GM18907 (cell line): Measurements from ENCODE around the gene TP53TG3B.
"Not testable (repeated sequence)": the region's sequence is repeated elsewhere in the genome, so short reads cannot be mapped to it uniquely, and the experiment has no call there.

ENCODE experiments used
- ATAC-seq: cut with Tn5 transposase; IDR thresholded peaks from one replicate; pipeline ENCODE4 v1.9.1; 2021; ENCODE audit warnings: mild to moderate bottlenecking, moderate library complexity; ENCODE audit not compliant: unreplicated experiment

TP53TG3B gene, protein sequence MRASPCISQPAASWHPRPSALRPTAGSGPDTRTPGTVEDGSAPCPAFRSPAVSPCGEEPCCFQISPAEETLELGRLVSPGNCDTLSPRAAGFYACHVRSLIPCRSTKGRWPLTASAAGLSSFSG

GRCh38 chr16:33360541-33360940, at the start of gene TP53TG3B:
Gene TP53TG3B, plus strand, starts transcription at chr16:33360841. Its CDS starts 68 bp downstream, at chr16:33360909.
- not testable (repeated sequence) for ATAC-seq

DNA sequence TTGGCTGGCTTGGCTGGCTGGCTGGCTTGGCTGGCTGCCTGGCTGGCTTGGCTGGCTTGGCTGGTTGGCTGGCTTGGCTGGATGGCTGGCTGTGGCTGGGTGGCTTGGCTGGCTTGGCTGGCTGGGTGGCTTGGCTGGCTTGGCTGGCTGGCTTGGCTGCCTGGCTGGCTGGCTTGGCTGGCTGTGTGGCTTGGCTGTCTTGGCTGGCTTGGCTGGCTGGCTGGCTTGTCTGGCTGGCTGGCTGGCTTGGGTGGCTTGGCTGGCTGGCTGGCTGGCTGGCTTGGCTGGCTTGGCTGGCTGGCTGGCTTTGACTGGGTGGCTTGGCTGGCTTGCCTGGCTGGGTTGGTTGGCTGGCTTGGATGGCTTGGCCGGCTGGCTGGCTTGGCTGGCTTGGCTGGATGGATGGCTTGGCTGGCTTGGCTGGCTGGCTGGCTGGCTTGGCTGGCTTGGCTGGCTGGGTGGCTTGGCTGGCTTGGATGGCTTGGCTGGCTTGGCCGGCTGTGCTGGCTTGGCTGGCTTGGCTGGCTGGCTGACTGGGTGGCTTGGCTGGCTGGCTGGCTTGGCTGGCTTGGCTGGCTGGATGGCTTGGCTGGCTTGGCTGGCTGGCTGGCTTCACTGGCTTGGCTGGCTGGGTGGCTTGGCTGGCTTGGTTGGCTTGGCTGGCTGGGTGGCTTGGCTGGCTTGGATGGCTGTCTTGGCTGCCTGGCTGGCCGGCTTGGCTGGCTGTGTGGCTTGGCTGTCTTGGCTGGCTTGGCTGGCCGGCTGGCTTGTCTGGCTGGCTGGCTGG, 24.2 kb upstream of the TP53TG3B start:
- ATAC-seq, result not testable (repeated sequence)

DNA sequence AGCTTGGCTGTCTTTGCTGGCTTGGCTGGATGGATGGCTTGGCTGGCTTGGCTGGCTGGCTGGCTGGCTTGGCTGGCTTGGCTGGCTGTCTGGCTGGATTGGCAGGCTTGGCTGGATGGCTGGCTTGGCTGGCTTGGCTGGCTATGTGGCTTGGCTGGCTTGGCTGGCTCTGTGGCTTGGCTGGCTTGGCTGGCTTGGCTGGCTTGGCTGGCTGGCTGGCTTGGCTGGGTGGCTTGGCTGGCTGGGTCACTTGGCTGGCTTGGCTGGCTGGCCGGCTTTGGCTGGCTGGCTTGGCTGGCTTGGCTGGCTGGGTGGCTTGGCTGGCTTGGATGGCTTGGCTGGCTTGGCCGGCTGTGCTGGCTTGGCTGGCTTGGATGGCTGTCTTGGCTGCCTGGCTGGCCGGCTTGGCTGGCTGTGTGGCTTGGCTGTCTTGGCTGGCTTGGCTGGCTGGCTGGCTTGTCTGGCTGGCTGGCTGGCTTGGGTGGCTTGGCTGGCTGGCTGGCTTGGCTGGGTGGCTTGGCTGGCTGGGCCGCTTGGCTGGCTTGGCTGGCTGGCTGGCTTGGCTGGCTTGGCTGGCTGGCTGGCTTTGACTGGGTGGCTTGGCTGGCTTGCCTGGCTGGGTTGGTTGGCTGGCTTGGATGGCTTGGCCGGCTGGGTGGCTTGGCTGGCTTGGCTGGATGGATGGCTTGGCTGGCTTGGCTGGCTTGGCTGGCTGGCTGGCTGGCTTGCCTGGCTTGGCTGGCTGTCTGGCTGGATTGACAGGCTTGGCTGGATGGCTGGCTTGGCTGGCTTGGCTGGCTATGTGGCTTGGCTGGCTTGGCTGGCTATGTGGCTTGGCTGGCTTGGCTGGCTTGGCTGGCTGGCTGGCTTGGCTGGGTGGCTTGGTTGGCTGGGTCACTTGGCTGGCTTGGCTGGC, 22.8 kb upstream of the TP53TG3B start:
- not testable (repeated sequence) for ATAC-seq

- not testable (repeated sequence) for ATAC-seq
These were observed 22.1 kb upstream of the TP53TG3B start for GRCh38 chr16:33338543-33338951.

- not testable (repeated sequence) for ATAC-seq
These were observed 21.3 kb upstream of the TP53TG3B start for GRCh38 chr16:33339093-33340061.
